IPS DF 4.7 (cell line): Measurements from ENCODE around the gene PGBD2.
A peak's percentile ranks its signal among the peaks of the same experiment; 100 is the strongest.
"Not testable (repeated sequence)": the region's sequence is repeated elsewhere in the genome, so short reads cannot be mapped to it uniquely, and the experiment has no call there.

Experiments
- DNase-seq: peaks from one replicate; pipeline ENCODE4 v3.0.0-alpha.2; 2013; ENCODE audit warnings: low spot score; ENCODE audit errors: extremely low read depth

Gene PGBD2, protein sequence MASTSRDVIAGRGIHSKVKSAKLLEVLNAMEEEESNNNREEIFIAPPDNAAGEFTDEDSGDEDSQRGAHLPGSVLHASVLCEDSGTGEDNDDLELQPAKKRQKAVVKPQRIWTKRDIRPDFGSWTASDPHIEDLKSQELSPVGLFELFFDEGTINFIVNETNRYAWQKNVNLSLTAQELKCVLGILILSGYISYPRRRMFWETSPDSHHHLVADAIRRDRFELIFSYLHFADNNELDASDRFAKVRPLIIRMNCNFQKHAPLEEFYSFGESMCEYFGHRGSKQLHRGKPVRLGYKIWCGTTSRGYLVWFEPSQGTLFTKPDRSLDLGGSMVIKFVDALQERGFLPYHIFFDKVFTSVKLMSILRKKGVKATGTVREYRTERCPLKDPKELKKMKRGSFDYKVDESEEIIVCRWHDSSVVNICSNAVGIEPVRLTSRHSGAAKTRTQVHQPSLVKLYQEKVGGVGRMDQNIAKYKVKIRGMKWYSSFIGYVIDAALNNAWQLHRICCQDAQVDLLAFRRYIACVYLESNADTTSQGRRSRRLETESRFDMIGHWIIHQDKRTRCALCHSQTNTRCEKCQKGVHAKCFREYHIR

DNA sequence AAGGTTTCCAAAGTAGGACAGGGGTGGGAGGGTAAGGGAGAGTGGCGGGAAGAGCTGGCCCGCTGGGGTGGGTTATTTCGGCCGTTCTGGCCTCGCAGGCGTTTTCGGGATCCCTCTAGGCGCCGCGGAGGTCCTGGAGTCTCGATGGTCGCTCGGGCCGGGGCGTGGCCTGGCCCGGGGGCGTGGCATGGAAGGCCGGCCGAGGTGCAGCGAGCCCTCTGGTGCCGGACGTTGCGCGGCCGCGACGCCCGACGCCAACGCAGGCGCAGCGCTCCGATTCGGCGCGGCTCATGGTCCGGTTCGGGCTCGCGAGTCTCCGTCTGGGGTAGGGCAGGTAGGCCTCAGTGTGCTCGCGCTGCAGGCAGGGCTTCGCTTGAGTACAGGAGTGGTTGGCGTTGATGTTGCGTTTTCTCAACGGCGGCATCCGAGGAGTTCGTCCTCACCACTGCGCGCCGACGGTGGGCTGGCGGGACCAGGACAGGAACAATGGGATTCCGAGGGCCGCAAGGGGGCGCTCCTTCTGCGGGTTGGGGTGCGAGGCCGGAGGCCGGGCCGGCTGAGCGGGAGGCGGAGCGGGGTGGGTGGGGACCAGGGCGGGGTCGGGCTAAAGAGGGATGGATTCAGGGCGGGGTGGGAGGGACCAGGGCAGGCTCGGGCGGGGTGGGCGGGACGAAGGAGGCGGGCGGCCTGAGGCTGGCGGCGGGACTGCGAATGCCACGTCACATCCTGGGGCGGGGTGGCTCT is at the start of gene PGBD2:
Gene PGBD2, plus strand, starts transcription at position 227 of the 744 bp plus-strand sequence. CDS start 7,628 bp downstream, outside the sequence.
- DNase-seq, result peak; percentile 49

DNA sequence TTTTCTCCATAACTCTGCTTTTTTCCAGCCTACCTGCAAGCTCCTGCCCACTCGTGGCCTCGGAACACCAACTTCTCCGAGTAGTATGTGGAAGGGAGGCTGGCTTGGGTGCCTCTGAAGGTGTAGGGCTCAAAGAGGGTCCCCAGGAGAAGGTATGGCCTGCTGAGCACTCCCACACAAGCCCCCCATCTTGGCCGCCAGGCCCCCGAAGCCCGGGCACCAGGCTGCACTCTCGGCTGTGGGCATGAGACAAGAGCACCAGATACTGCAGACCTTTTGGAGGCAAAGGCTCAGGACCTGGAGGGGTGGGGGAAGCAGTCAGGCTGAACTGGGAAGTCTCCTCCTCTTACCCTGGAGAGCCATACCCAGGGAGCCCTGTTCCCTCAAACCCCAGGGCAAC is 48.8 kb upstream of the PGBD2 start:
- DNase-seq, result no peak

DNA sequence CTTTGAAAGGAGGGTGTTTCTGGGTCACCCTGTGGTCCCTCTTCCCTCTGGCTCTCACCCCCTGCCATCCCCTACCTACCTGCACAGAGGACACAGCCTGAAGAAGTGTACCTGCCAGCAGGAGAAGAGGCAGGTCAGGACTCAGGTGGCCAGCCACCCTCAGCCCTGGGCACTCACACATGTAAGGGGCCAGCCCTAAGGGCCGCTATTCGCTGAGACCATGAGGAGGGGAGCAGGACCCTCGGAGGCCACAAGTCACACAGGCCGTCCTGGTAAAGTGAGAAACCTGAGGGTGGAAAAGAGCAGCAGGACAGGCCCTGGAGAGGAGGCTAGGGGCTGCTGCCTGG is 48.3 kb upstream of the PGBD2 start:
- no peak for DNase-seq

DNA sequence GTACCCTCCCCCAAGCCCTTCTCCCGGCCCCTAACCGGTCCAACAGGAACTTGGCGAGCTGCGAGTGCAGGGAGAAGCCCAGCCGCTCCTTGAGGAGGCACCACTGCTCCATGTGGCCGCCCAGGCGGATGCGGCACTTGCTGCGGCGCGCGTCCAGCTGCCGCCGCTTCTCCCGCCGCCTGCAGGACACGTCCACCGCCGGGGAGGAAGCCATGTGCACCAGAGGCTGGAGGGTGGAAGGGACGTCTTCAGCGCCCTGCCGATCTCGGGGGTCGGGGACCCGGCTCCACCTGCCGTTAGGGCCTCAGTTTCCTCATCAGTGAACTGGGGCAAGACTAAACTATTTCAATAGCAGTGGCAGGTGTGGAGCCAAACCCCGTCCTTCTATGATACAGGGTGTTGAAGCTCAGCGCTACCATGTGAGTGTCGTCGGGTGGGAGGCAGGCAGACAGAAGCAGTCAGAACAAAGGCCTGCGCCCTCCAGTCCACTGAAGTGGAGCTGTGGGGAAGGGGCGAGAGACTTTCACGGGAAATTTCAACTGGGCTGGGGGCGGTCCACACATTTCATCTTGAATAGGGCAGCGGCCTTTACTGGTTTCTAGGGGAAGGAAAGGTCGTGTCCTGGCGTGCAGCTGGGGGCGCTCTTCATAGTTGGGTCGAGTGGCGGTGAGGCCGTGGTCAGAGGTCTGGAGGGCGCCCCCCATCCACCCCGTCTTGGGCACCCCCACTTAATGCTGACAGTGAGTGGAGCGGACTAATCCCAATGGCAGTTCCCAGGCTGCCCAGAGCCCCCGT is 47.7 kb upstream of the PGBD2 start:
- DNase-seq, result no peak

DNA sequence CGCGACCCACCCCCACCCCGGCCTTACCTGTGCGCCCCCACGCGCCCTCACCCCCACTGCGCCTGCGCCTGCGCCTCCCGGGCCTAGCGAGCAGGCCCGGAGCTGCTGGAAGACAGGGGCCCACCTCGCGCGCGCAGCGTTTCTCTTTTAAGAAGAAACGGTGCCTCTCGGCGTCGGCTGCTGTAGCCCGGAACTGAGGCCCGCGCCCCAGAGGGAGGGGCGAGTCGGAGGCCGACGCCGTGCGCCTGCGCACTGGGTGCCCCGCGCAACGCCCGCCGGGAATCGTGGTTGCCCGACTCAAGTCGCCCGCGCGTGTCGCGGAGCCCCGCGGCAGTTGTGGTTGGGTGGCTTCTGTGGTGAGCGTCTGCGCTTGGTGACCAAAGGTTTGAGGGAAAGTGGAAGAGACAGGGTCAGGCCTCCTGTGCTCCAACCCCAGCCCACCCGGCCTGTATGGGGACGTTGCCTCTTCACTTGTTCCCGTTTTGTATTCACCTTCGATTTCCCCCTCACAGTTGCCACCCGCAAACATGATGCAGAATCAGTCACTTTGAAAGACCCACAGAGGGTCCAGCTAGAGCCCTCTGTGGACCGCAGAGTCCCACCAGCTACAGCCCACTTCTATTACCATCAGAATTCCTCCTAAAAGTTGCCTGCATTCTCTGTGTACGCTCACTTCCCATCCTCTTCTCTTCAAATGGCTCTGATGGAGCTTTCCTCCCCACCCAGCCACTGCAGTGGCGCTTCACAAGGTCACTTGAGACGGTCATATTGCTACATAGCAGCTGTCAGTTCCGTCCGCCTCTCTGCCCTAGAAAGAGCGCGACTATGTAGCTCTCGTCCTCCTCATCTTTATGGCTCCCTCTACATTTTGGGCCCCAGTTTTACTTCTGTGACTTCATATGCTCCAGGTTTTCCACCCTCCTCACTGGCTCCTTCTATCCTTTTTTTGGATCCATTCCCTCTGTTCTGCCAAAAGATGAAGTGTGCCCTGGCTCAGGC is 46.8 kb upstream of the PGBD2 start, which contains the start of gene ZNF692:
Gene ZNF692, minus strand, starts transcription at position 195 of the 999 bp plus-strand sequence. CDS start 776 bp downstream, outside the sequence.
- DNase-seq, result no peak

DNA sequence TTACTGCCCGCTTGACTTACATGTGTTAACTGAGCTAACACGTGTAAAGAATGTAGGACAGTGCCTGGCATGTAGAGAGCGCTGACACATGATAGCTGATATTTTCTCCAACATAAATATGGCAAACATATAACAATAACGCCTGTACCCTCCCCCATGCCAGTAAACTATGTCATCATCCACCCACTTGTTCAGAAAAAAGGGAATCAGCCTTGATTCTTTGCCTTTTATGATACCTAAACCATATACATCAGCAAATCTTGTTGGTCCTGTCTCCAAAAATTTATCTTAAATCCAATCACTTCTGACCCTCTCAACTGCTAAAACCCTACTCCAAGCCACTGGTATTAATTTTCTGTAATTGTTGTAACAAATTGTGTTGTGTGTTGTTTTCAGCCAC is 46.0 kb upstream of the PGBD2 start:
- no peak for DNase-seq

DNA sequence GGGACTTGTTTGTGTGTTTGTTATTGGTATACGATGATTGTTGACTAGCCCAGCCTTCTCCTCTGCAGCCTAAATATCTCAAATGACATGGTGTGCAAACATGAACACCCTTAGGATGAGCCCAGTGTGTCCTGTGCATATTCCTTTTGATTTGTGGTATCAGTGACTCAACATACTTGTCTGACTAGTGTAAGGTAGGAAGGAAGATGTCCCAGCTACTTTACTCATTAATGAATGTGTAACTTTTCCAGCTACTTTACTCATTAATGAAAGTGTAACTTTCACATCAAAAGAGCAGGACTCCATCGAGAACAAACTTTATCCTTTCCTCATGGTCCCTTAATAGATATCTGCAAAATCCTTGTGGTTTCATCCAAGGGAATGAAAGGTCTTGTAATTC is 44.4 kb upstream of the PGBD2 start:
- DNase-seq, result no peak

DNA sequence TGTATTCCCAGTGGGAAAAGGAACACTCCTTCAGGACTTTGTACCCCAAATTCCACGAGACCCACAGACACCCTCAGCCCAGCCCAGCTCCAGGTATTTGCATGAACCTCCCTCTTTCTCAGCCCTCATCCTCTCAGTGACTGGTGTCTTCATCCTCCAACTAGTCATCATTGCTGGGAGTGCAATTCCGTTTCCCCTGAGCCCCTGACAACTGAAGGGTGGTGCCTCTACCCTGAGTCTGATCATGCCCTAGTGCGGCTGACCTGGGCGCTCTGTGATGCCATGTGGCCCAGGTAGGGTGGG is 43.4 kb upstream of the PGBD2 start:
- DNase-seq, result no peak

DNA sequence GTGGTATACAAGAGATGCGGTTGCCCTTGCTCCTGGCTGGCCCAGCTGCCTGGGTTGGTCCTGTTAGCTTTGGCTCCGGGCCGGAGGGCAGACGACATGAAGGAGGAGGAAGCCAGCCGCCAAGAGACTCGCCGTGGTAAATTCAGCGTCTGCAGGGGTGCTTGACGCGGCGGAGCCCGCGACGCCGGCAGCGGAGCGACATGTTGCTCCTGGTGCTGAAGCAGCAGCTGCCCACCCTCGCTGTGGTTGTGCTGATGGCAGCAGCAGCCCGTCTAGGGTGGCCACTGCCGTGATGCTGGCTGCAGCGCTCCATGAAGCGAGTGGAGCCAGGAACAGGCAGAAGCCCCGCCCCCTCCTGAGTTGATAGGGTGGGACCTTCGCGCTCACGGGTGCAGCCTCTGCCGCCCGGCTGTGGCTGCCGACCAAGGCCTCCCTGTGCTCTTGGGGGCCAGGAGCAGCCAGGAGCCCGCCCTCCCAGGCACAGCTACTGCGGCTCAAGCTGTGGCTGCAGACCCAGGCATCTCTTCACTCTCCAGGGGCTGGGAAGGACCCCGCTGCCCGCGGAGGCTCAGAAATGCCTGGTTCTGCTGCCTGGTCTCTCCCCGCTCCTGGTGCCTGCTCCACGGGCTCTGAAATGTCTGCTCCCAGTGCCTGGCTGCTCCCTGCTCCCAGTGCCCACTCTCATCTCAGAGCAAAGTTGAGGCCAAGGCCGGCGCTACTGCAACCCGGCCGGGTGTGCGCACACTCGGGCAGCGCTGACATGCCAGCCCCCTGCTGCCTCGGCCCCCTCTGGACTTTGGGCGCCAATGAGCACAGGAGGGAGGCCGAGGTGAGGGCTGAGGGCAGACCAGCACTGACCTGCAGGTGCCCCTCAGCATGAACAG is 42.8 kb upstream of the PGBD2 start:
- DNase-seq, result no peak

DNA sequence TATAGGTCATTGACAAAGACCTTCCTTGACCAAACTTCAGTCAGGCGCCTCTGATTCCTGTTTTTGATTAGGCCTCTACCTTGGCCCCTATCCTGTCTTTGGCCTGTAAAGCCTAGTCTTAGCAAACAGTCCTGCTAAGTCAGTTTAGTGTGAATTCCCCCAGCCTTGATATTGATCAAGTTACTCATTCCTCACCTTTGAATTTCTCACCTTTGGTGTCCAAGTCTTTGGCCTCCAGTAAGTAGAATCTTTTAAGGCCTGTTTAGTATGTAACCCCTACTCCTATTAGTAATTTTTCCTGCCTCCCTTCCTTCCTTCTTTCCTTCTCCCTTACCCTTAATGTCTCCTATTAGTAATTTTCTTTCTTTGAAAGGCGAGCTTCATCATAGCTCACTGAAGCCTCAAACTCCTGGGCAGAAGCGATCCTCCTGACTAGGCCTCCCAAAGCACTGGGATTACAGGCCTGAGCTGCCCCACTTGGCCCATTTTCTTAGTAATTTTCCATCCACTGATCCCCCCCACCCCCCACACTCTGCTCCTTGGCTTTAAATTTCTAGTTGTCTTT is 34.1 kb upstream of the PGBD2 start:
- DNase-seq, result no peak

DNA sequence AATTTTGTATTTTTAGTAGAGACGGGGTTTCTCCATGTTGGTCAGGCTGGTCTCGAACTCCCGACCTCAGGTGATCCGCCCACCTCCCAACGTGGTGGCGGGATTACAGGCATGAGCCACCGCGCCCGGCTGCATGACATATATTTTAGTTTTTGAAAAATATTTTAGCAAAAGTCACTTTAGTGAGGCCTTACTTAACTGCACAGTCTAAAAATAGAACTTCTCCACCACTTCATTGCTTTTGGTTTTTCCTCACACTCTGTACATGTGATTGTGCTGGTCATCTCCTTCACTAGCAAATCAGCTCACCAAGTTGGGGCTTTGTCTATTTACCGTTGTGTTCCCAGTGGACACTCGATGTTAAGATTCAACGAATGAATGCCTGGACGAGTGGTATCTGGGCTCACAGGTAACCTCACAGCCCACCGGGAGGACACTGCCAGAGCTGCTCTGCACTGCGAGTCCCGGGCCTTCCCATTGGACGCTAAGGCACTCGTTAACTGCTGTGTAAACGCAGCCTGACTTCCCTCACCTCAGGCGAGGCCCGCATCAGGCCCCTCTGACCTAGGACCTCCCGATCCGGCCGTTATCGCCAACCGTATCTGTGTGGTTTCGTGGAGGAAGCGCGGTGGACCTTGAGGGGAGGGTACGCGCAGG is 33.2 kb upstream of the PGBD2 start:
- no peak for DNase-seq

DNA sequence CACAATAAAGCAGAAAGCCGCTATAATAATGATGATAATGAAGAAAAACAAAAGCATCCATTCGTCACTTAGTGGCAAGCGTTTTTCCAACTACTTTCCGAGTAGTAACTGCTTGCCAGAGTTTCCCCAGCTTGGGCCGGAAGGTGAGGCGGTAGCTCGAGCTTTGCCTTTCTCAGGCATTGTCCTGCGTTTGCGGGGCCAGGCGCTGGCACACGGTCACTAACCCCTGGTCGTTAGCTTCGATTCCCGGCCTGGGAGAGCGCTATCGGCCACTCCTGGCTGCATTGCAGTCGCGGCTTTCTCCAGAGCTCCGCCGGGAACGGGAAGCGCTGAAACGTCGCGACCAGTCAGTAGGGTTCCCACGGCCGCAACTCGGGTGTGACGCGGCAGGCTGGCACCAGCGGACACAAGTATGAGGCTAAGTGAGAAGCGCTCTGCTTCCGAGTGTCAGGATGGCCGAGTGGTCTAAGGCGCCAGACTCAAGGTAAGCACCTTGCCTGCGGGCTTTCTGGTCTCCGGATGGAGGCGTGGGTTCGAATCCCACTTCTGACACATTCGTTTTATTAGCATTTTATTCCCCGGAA is 32.5 kb upstream of the PGBD2 start:
- DNase-seq, result peak; percentile 83

DNA sequence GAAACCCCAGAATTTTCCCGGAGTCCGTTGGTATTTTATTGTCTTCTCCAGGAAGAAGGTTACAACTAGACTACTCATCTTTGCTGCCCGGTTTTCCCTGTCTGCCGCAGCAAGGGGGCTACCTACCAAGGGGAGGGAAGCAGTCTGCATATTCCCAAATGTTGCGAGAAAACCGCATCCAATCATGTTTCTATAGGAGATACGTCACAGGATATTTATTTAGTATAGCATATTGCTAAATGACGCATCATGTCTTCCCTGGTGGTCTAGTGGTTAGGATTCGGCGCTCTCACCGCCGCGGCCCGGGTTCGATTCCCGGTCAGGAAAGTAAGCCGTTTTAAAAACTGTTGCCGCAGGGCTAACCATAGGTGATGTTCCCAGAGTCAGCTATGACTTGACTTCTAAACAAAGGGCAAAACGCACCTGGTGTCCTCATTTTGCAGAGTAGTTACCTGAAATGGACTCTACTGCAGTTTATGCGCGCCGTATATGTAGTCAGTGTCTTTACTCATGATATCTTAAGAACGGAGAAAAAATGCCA is 32.0 kb upstream of the PGBD2 start:
- DNase-seq, result no peak

DNA sequence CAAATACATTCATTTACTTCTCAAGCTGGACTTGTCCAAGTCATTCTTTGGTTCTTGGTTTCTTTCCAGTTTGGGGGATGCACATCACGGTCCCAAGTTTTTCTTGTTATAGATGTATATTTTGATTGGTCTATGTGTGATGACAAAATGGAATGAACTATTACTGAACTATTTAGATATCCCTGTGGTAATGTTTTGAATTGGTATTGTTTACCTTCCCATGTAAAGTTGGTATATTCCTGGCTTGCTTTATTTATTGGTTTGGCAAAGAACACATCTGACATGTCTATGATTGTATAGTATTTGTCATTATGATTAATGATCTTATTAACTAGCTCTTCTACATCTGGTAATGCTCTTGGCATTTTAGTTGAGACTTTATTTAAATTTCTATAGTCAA is 24.8 kb upstream of the PGBD2 start:
- no peak for DNase-seq

DNA sequence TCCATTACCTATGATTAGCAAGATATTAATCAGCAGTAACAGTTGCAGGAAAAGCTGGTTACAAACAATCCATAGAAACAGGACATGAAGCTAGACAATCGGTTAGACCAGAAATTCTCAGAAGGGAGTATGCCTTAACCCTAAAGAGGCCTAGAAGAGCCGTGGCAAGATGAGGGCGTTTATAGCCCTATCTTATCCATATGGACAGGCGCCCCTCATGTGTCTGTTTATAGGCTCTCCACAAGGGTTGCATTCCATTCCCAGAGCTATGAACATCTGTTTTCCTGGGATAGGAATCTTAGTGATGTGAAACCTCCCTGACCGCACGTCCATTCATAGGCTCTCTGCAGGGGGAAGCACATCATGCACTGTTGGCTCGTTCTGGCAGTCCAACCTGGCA is 23.6 kb upstream of the PGBD2 start:
- DNase-seq, result not testable (repeated sequence)

DNA sequence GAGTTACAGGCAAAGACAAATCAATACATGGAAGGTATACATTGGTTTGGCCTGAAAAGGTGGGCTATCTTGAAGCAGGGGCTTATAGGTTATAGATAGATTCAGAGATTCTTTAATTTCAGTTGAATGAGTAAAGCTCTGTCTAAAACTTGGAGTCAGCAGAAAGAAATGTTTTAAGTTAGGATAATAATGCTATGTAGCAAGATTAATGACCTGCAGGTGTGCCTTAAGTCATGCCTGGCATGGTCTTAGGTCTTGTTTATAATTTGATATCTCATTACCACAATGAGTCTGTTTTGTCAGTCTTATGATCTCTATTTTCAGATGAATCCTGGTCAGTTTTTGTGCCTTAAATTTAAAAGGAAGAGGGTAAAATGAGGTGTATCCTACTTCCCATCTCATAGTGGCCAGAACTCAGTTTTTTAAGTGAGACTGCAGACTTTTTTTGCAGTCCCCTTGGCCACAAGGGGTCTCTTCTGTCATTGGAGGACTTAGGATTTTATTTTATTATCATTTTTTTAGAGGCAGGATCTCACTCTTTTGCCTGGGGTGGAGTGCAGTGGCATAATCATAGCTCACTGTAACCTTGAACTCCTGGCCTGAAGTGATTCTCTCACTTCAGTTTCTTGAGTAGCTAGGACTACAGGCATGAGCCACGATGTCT is 21.3 kb upstream of the PGBD2 start:
- no peak for DNase-seq

DNA sequence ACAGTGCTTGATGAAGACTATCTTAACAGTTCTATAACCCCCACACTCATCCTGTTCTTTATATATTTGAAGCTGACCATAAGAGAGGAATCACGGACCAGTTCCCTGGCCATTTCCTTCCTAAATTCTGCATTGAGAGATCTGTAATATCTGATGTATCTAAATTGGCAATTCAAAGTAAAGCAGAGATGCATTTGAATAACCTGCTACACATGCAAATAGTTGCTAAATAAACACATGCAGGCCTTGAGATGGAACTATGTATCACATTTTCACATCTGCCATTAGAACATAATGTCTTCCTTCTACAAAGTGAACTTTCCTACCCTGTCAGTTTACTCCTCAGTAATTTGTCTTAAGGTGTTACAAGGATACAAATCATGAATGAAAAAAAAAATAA is 20.4 kb upstream of the PGBD2 start:
- no peak for DNase-seq
